Left forelimb (tissue), 1 donor: ENCODE data around the gene CACNB2.

ENCODE experiments used
- DNase-seq: peaks from one replicate; pipeline ENCODE4 v3.0.0-alpha.2; 2018; ENCODE audit warnings: low spot score

The CACNB2 gene

GRCh38 chr10:18514537-18514936 is 374.3 kb downstream of the CACNB2 start:
- DNase-seq, result no peak

GRCh38 chr10:18516851-18517250 is 376.6 kb downstream of the CACNB2 start:
- no peak for DNase-seq

GRCh38 chr10:18523025-18523424 is 382.8 kb downstream of the CACNB2 start:
- DNase-seq, result no peak

GRCh38 chr10:18523858-18524257 is 383.6 kb downstream of the CACNB2 start:
- DNase-seq, result no peak

- DNase-seq, result no peak
These were observed 387.5 kb downstream of the CACNB2 start for GRCh38 chr10:18527687-18528086.

- no peak for DNase-seq
These were observed 388.1 kb downstream of the CACNB2 start for GRCh38 chr10:18528292-18528691.

GRCh38 chr10:18532881-18533535 is 392.8 kb downstream of the CACNB2 start:
- no peak for DNase-seq

GRCh38 chr10:18533896-18534295 is 393.7 kb downstream of the CACNB2 start:
- DNase-seq, result no peak

- no peak for DNase-seq
These were observed 399.1 kb downstream of the CACNB2 start for GRCh38 chr10:18539335-18539734.

- no peak for DNase-seq
These were observed 400.0 kb downstream of the CACNB2 start for GRCh38 chr10:18540195-18540594.

GRCh38 chr10:18542832-18543231 is 402.6 kb downstream of the CACNB2 start:
- DNase-seq, result no peak

GRCh38 chr10:18545621-18546305 is 405.5 kb downstream of the CACNB2 start:
- DNase-seq, result no peak

GRCh38 chr10:18549105-18549504 is 408.9 kb downstream of the CACNB2 start:
- no peak for DNase-seq

GRCh38 chr10:18551473-18551872 is 411.2 kb downstream of the CACNB2 start:
- no peak for DNase-seq

GRCh38 chr10:18554479-18554878 is 414.3 kb downstream of the CACNB2 start:
- no peak for DNase-seq

GRCh38 chr10:18556522-18557147 is 416.4 kb downstream of the CACNB2 start:
- no peak for DNase-seq

- DNase-seq, result no peak
These were observed 417.7 kb downstream of the CACNB2 start for GRCh38 chr10:18557960-18558359.

GRCh38 chr10:18561861-18562551 is 421.8 kb downstream of the CACNB2 start:
- no peak for DNase-seq

- no peak for DNase-seq
These were observed 422.9 kb downstream of the CACNB2 start for GRCh38 chr10:18563003-18563726.

- no peak for DNase-seq
These were observed 424.8 kb downstream of the CACNB2 start for GRCh38 chr10:18565006-18565405.

GRCh38 chr10:18566177-18566576 is 426.0 kb downstream of the CACNB2 start:
- no peak for DNase-seq

- no peak for DNase-seq
These were observed 427.2 kb downstream of the CACNB2 start for GRCh38 chr10:18567343-18567856.
